Measurements from ENCODE around the gene ARHGEF12.

ARHGEF12 gene

GRCh38 chr11:120523196-120523595 lies 187.0 kb downstream of the ARHGEF12 start:
- DNase-seq = no peak

DNA sequence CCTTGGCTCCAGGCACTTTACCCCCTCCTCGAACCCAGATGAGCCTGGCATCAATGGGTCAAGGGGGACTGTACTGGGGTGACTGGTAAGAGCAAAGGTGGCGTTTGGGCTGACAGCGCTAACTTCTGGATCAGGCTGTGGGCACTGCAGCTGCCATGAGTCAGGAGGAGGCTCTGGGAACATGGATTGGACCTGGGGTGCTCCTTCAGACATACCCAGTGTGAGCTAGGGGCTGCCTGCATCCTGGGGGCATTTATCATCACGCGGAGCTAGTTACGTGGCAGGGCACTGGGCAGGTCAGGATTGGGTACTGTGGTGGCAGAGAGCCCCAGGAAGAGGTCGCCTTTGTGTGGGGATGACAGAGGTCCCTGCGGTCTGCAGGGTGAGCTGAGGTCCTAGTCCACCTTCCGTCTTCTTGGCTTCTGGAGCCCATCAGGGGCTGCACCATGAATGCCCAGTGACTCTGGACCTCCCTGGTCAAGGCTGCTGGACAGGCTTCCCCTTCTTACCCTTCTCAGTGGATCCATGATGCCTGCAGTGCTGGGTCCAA lies 188.4 kb downstream of the ARHGEF12 start:
- no peak for DNase-seq

- DNase-seq = no peak
Measured at GRCh38 chr11:120525261-120526171, 189.3 kb downstream of the ARHGEF12 start.

DNA sequence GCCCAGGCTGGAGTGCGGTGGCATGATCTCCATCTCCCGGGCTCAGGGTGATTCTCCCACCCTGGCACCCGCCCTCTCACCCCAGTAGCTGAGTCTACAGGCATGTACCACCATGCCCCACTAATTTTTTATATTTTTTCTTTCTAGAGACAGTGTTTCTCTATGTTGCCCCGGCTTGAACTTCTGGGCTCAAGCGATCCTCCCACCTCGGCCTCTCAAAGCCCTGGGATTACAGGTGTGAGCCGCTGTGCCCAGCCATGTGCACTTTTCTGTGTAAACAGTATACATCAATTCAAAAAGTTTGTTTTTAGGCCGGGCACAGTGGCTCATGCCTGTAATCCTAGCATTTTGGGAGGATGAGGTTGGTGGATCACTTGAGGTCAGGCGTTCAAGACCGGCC lies 190.0 kb downstream of the ARHGEF12 start:
- DNase-seq = no peak

DNA sequence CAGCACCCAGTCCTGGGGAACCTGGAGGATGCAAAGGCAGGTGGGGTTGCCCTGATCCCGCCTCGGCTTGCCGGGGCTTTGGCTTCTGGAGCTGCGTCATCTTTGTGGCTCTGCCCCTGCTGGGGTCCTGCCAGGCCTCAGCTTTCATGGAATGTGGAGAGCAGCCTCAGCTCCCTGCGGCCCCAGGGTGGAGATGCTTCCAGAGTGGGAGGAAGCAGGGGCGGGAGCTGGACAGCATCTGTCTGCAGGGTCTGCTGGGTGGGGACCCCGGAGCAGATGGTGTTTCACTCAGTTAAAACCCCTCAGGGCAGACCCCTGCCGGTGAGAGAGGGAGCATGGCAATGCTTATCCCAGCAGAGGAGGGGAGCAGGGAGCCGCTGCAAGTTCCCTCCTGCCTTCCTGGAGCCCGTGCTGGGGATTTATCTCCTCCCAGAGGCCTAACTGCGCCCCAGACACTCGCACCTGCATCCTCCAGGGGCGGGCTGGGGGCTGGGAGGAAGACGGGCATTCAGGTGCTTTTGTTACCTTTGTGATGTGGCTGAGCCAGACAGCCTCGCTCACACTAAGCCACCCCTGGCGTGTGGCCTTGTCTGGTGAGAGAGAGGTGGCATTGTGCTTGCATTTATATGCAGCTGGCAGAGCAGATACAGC lies 191.0 kb downstream of the ARHGEF12 start:
- DNase-seq = no peak

DNA sequence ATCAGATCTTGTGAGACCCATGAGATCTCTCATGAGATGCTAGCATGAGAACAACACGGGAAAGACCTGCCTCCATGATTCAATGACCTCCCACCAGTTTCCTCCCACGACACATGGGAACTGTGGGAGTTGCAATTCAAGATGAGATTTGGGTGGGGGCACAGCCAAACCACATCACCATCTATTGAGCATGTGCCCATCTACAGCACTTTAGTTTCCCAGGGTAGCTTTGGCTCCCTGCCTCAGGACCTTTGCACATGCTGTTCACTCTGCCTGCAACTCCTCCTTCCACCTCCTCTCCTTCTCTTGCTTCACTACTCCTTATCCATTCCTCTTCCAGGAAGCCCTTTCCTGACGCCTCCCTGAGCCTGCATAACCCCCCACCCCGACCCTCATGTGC lies 192.5 kb downstream of the ARHGEF12 start:
- no peak for DNase-seq

- DNase-seq = no peak
Measured at GRCh38 chr11:120529214-120529613, 193.0 kb downstream of the ARHGEF12 start.

- no peak for DNase-seq
Measured at GRCh38 chr11:120529911-120530310, 193.7 kb downstream of the ARHGEF12 start.

GRCh38 chr11:120532082-120532831 lies 196.0 kb downstream of the ARHGEF12 start:
- DNase-seq = no peak

DNA sequence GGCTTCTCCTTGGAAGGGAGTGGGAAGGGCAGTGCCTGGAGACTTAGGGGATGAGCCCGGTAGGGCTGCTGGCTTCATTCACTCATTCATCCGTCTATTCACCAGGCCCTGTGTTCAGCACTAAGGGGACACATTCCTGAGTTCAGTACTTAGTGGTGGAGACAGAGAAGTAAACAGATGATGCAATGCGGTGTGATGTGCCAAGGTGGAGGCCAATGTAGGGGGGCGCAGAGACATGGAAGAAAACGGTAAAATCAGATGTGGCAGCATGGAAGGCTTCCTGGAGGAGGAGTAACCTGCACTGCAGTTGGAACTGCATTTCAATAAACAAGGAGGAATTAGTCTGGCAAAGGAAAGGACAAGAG lies 196.6 kb downstream of the ARHGEF12 start:
- no peak for DNase-seq

GRCh38 chr11:120536091-120536796 lies 200.0 kb downstream of the ARHGEF12 start:
- DNase-seq = no peak

DNA sequence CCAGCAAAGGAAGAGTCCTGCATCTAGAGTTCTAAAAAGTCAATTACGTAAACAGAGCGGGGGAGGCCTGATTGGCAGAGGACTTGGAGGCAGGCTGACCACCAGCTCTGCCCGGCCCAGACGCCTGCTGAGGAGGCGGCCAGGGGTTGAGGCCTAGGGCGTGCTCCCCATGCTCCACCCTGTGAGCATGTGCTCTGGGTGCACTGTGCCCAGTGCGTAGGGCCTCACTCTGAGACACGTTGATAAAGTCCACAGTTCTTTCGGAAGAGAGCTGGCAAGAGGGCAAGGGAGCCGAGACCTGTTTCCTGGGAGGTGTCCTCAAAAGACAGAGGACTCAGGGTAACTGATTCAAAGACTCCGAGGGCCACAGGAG lies 200.6 kb downstream of the ARHGEF12 start:
- DNase-seq = no peak

DNA sequence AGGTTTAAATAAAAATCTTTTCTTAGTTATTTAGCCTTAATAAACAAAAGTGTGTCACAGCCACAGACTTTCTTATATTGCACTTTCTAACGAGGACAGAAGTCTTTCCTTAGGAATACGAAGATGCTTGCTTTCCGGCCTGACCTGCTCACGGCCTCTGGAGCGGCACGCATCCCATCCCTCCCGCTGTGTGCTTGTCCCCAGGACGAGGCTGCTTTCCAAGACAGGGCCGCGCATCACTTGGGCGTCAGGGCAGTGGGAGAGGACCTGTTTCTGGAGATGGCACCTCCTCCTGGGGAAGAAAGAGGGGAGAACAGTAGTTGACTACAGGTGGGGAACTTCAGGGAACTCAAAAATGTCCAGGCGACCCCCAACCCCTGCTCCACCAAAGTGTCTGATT lies 201.8 kb downstream of the ARHGEF12 start:
- no peak for DNase-seq

GRCh38 chr11:120538707-120539106 lies 202.5 kb downstream of the ARHGEF12 start:
- no peak for DNase-seq
